Coronary artery (tissue), 2 donors: ENCODE results near the gene MACROD2.
"Not testable (repeated sequence)": the region's sequence is repeated elsewhere in the genome, so short reads cannot be mapped to it uniquely, and the experiment has no call there.

ENCODE experiments used
- DNase-seq: peaks from one replicate; pipeline ENCODE4 v3.0.0-alpha.2; 2017; ENCODE audit warnings: low spot score
- H3K27ac ChIP-seq, 2 donors: fragments of 200-600 bp; sonication (generic); one replicate each; pipeline ENCODE4 v1.5.1; 2016 to 2019
- H3K4me3 ChIP-seq: fragments of 200-600 bp; sonication (generic); 2 replicates; pipeline ENCODE4 v1.5.1; 2016; ENCODE audit warnings: mild to moderate bottlenecking, moderate library complexity
- TF ChIP-seq, protein P1 (sequence below): fragments of 200-600 bp; sonication (generic); IDR thresholded peaks from one replicate; pipeline ENCODE4 v1.5.1; 2019; ENCODE audit warnings: antibody characterized with exemption

Gene MACROD2

DNA sequence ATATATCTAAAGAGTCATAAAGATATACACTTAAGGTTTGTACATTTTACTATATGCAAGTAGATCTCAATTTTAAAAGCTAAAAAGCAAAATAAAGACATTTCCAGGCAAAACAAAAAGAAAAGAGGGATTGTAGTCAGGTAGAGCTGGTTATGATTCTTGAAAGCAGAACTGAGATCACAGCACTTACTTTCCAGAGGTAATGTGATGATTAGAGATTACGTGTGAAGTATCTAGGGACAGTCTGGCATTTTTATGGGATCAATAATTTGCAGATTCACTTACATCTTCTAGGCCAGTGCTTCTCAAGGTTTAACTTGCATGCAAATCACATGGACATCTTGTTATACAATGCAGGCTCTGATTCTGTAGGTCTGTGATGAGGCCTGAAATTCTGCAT is 1982.4 kb downstream of the MACROD2 start:
- TF ChIP-seq, protein P1, sequence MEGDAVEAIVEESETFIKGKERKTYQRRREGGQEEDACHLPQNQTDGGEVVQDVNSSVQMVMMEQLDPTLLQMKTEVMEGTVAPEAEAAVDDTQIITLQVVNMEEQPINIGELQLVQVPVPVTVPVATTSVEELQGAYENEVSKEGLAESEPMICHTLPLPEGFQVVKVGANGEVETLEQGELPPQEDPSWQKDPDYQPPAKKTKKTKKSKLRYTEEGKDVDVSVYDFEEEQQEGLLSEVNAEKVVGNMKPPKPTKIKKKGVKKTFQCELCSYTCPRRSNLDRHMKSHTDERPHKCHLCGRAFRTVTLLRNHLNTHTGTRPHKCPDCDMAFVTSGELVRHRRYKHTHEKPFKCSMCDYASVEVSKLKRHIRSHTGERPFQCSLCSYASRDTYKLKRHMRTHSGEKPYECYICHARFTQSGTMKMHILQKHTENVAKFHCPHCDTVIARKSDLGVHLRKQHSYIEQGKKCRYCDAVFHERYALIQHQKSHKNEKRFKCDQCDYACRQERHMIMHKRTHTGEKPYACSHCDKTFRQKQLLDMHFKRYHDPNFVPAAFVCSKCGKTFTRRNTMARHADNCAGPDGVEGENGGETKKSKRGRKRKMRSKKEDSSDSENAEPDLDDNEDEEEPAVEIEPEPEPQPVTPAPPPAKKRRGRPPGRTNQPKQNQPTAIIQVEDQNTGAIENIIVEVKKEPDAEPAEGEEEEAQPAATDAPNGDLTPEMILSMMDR = no peak

DNA sequence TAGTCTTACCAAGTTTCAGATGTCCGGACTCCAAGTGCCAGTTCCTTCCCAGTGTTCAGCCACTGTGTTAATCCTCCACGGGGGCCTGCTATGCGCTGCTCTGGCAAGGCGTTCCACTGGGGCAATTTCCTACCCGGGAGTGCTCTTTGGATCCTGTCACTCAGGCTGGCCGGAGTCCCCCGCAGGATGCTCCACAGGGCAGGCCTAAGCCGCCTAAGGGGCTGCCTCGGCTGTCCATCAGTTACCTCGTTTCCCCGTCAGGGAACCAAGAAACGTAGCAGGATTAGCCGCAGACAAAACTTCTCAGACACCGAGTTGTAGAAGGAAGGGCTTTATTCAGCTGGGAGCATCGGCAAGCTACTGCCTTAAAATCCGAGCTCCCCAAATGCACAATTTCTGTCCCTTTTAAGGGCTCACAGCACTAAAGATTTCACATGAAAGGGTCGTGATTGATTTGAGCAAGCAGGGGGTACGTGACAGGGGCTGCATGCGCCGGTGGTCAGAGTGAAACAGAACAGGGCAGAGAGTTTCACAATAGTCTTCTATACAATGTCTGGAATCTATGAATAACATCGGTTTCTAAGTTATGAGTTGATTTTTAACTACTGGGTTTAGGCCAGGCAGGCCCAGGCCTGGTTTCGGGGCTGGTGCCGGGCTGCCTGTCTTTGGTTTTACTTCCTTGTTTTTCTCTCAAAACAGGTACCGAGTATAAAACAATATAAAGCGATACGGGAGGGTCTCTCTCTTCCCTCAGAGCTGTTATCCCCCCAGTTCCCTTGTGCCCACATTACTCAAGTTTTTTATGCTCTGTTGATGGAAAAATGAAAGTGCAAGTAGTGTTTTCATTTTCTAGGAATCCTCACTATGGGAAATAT is 1990.4 kb downstream of the MACROD2 start:
- H3K27ac ChIP-seq, DNase-seq, H3K4me3 ChIP-seq: not testable (repeated sequence)

More for the DNA sequence above, 1982.4 kb downstream of the MACROD2 start:
- Histone ChIP-seq H3K4me3 (no peak overlapping the region), H3K27ac (no peak overlapping the region)
- DNase-seq = no peak

DNA sequence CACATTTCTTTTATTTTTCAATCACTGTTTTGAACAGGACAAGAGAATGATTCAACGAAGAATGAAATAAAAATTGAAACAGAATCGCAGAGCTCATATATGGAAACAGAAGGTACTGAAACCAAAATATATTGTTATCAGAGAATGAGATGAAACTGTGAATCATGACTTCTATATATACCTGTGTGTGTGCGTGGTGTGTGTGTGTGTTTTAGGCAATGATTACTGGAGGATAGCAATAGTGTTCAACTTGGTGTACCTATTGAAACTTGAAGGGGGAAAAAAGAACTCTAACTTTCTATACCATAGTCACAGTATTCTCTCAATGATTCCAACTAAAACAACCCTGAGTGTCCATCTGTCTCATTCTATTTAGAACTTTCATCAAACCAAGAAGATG is 1991.4 kb downstream of the MACROD2 start:
- TF ChIP-seq, protein P1 = no peak
- no peak overlapping the region for H3K4me3 ChIP-seq
- DNase-seq = no peak
- H3K27ac ChIP-seq = no peak overlapping the region

DNA sequence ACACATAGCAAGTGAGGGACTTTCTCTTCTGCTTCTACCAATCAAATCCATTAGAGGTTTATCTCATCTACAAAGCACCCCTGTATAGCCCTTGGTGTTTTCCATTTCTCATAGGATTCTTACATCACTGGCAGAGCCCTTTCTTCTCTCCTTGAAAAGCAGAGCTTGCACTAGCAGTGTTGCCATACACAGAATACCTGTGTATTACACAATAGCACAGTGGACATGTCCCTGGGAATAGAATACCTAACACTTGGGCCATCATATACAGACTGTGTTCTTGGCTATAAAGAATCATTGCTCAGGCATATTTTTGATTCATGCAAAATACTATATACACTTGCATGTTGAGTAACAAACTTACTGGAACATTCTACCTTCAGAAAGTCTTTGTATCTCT is 1996.0 kb downstream of the MACROD2 start:
- no peak for DNase-seq
- TF ChIP-seq, protein P1 = no peak
- Histone ChIP-seq H3K4me3 (no peak overlapping the region), H3K27ac (no peak overlapping the region)

DNA sequence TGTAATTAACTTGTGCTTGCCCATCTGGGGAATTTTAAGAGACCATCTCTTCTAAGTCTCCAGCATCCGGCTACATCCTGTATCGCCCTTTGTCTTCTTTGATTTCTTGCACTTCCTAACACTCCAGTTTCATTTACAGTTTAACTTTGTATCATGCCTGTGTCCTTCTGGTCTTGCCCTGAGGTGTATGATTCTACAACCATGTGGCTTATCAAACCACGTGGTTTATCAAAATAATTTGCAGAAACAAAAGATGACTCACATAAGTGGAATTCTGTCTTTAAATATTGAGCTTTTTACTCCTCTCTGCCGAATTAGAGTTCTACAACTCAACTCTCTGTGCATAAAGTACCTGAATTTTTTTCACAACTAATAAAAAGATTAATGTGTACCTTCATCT is 1997.2 kb downstream of the MACROD2 start:
- Histone ChIP-seq H3K27ac (no peak overlapping the region), H3K4me3 (no peak overlapping the region)
- TF ChIP-seq, protein P1 = no peak
- no peak for DNase-seq

- H3K4me3 ChIP-seq = no peak overlapping the region
- TF ChIP-seq, protein P1 = no peak
- no peak for DNase-seq
- H3K27ac ChIP-seq = no peak overlapping the region
These were observed 2004.8 kb downstream of the MACROD2 start for GRCh38 chr20:16000112-16000511.

GRCh38 chr20:16001286-16001685 is 2006.0 kb downstream of the MACROD2 start:
- H3K27ac ChIP-seq = no peak overlapping the region
- no peak overlapping the region for H3K4me3 ChIP-seq
- no peak for DNase-seq
- TF ChIP-seq, protein P1 = no peak
